ENCODE data around the gene AOC1.

DNA sequence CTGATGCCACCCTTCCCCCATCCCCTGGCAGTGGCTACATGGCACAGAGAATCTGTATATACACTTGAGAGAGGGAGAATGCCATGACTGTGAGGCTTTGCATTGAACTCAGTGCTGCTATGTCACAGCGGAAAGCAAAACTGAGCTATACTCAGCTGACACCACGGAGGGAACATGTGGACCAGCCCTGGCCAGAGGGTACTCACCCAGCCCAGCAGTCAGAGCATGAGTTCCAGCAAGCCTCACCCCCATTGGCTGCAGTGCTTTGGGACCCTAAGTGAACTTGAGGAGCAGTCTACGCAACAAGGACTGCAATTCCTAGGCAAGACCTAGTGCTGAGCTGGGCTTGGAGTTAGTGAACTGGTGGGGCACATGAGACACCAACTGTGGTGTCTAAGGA is 10.3 kb upstream of the AOC1 start:
- no peak for TF ChIP-seq POLR2A (IDR thresholded peaks at IDR 0.05)
- TF ChIP-seq CTCF (IDR thresholded peaks at IDR 0.05): no peak
